Midbrain (tissue), 1 donor: ENCODE measurements around the gene CELSR1.

Experiments
- DNase-seq: peaks from one replicate; lab custom pipeline; 2025; lab: John Stamatoyannopoulos, UW

CELSR1 gene

GRCh38 chr22:46574993-46575910 lies 37.8 kb upstream of the CELSR1 start:
- no peak for DNase-seq

DNA sequence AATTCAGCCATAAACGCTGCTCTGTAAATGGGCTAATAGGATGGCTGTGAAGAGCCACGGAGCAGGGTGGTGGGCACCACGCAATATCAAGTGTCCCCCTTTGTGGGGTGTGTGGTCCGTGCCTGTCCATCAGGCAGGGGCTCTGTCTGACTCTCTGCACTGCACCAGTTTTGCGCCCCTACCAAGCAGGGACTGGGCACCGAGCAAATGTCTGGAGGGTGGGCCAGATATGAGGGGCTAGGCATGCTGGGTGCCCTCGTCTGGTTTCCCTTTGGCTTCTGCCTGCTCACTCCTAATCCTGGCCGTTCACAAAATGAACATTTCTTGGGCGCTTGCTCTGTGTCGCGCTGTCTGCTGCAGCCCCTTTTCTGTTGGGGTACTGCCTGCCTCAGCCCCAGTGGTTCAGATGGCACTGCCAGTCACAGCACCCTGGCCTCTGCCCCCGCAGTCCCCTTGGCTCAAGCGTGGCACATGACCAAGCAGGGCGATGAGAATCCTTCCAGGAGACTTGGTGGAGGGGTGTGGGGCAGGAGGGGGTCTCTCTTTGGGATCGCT lies 37.1 kb upstream of the CELSR1 start:
- DNase-seq = no peak

GRCh38 chr22:46573781-46574437 lies 36.5 kb upstream of the CELSR1 start:
- DNase-seq = no peak

- DNase-seq = no peak
Observed at GRCh38 chr22:46572911-46573780, 35.7 kb upstream of the CELSR1 start.

GRCh38 chr22:46571642-46572250 lies 34.3 kb upstream of the CELSR1 start:
- no peak for DNase-seq

GRCh38 chr22:46569848-46570695 lies 32.7 kb upstream of the CELSR1 start:
- DNase-seq = no peak

GRCh38 chr22:46569055-46569847 lies 31.8 kb upstream of the CELSR1 start:
- DNase-seq = no peak

- no peak for DNase-seq
Observed at GRCh38 chr22:46568102-46568809, 30.8 kb upstream of the CELSR1 start.

DNA sequence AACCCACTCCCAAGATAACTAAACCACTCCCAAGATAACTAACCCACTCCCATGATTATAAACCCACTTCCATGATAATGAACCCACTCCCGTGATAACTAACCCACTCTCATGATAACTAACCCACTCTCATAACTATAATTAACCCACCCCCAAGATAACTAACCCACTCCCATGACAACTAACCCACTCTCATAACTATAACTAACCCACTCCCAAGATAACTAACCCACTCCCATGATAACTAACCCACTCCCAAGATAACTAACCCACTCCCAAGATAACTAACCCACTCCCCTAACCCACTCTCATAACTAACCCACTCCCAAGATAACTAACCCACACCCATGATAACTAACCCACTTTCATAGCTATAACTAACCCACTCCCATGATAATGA lies 30.1 kb upstream of the CELSR1 start:
- no peak for DNase-seq

DNA sequence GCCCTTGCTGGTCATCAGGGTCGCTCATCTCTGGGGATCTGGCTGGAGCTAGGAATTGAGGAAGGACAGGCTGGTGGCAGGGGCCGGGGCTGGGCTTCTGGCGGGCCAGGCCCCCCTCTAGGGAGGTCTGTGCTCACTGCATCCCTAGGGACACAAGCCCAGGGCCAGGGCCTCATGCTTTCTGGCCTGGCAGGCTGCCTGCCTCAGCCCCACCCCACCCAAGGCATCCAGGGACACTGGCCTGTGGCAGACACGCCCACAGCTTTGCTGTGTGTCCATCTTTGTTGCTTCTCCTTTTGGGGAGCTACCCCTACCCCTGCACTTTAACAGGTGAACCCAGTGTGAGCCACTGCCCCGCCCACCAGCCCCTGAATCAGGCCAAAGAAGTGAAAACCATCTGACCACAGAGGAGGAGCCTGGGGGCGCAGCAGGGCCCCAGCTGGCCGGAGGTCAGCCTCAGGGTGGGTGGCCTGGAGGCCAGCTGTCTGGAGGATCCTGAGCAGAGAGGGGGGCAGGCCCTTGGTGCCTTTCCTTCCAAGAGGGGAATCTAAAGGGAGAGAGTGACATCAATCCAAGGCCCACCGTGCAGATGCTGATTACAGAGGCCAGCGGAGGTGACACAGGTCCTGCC lies 26.8 kb upstream of the CELSR1 start:
- DNase-seq = no peak

DNA sequence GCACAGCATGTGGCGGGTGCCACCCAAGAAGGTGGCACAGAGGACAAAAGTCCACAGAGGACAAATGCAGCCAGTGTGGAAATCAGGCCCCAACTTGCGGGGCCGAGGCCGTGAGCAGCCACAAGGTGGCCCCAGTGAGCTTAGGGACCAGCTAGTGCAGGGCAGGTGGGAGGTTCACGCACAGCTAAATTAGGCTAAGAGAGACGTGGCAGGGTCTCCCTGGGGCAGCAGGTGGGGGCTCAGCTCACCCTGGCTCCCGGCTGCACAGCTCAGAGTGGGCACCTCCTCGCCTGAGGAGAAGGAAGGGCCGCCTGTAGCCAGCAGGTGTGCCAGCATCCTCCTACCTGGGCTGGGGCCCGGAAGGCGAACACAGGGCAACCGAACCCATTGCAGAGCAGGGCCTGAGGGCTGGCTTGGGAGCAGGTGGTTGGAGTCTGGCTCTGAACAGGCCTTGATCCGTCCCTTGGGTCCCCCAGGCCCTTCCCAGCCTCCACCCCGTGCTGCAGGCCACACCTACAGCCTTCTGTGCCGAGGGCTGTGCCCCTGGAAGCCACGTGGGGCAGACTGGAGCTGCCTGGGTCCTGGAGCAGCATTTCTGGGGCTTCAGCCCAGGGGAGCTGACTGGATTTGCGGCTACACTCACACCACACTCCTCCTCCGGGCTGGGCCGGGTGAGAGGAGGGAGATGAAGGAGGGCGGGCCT lies 26.1 kb upstream of the CELSR1 start:
- DNase-seq = no peak

DNA sequence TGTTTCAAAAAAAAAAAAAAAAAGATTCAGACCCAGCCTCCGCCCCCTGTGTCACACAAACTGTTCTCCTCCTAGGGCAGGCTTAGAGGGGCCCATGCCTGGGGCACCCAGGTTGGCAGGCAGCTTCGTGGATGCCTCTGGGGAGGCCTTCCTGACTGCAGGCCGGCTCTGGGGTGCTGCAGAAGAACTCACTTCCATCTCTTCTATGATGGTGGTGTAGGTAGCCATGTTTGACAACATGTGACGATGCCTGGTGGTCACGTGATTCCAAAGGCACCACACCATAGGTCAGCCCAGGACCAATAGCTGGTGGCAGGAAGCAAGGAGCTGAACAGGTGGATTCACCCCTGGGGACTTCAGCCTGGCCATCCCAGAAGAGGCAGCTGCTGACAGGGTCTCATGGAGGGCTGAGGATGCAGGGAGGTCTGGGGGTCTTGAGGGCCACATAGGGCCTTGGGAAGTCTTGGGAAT lies 24.1 kb upstream of the CELSR1 start:
- no peak for DNase-seq

DNA sequence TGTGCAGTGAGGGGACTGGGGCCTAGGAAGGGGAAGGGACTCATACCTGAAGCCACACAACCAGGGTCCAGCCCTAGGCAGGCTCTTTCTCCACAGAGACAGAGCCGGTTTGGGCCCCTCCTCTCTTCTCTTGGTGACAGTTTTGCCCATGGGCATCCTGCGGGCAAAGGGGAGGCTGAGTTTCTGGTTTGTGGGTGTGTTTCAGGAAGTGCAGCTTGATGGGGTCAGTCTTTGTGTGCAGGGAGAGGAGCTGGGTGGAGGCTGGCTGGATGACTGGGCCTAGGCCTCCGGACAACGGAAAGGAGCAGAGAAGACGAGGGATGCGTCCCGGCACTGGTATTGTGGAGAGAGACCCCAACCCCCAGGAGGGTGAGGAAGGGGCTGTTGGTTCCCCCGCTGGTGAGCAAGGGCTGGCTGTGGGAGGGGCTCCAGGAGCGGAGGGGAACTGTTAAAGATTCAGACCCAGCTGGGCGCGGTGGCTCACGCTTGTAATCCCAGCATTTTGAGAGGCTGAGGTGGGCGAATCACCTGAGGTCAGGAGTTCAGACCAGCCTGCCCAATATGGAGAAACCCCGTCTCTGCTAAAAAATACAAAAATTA lies 23.4 kb upstream of the CELSR1 start:
- no peak for DNase-seq

- DNase-seq = no peak
Observed at GRCh38 chr22:46557736-46558480, 20.5 kb upstream of the CELSR1 start.

DNA sequence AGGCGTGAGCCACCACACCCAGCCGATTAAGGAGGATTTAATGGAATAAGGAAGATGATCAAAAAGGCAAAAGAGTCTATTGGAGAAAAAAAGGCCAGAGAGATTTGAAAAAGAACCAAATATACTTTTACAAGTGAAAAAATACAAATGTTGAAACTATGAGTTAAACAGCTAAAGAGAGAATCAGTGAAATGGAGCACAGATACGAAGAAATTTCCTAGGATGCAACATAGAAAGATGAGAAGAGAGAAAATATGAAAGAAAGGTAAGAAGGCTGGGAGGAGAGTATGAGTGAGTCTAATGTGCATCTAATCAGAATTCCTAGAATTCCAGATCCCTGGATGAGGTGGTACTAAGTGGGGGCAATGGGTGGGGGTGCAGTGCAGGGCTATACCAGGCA lies 19.4 kb upstream of the CELSR1 start:
- no peak for DNase-seq

GRCh38 chr22:46553189-46553588 lies 15.8 kb upstream of the CELSR1 start:
- no peak for DNase-seq

DNA sequence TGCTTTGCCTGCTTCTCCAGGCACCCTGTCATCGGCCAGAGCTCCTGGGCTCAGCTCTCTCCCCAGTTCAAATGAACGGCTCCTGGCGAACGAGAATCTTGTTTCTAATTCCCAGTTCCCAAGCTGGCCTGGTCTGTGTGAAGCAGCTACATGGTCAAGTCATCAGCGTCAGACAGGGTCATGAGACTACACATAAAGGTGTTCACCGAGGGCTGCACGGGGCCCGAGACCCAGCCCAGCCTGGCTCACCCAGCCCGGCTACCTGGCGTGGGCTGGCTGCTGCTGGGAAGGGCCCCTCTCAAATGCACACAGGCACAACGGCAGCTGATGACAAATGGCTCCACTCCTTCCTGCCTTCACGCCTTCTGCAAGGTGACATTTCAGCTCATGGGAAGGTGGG lies 14.6 kb upstream of the CELSR1 start:
- no peak for DNase-seq
